AG04449 (cell line): ENCODE results near the gene RBFOX1.

Experiments
- CTCF ChIA-PET: fragments of 350-600 bp; formaldehyde crosslinking; extraction: SDS; loops from one replicate; lab custom pipeline; 2021; ENCODE audit warnings: antibody characterized with exemption; lab: Yijun Ruan, JAX
- POLR2A ChIA-PET: fragments of 400-600, 350-600 bp; formaldehyde crosslinking; extraction: SDS; loops from one replicate; lab custom pipeline; 2020; ENCODE audit warnings: antibody characterized with exemption, inconsistent platforms; lab: Yijun Ruan, JAX
- DNase-seq: peaks from one replicate; pipeline ENCODE4 v3.0.0-alpha.2; 2010; ENCODE audit warnings: low read depth, low spot score
- H3K4me3 ChIP-seq: 2 replicates; pipeline ENCODE4 v1.5.1; 2011; ENCODE audit warnings: low read depth, mild to moderate bottlenecking, control low read depth, low read length
- TF ChIP-seq, protein P1 (sequence below): IDR thresholded peaks from one replicate; pipeline ENCODE4 v1.5.1; 2011; ENCODE audit warnings: mild to moderate bottlenecking, moderate library complexity, low read length, control low read depth, inconsistent platforms; ENCODE audit not compliant: insufficient read depth; ENCODE audit errors: missing control alignments

The RBFOX1 gene

GRCh38 chr16:7450440-7450839, 117.8 kb downstream of the RBFOX1 start:
- CTCF ChIA-PET, result no interaction called here
- POLR2A ChIA-PET, result no interaction called here
- TF ChIP-seq, protein P1, sequence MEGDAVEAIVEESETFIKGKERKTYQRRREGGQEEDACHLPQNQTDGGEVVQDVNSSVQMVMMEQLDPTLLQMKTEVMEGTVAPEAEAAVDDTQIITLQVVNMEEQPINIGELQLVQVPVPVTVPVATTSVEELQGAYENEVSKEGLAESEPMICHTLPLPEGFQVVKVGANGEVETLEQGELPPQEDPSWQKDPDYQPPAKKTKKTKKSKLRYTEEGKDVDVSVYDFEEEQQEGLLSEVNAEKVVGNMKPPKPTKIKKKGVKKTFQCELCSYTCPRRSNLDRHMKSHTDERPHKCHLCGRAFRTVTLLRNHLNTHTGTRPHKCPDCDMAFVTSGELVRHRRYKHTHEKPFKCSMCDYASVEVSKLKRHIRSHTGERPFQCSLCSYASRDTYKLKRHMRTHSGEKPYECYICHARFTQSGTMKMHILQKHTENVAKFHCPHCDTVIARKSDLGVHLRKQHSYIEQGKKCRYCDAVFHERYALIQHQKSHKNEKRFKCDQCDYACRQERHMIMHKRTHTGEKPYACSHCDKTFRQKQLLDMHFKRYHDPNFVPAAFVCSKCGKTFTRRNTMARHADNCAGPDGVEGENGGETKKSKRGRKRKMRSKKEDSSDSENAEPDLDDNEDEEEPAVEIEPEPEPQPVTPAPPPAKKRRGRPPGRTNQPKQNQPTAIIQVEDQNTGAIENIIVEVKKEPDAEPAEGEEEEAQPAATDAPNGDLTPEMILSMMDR, result no peak
- no peak overlapping the region for H3K4me3 ChIP-seq
- no peak for DNase-seq

DNA sequence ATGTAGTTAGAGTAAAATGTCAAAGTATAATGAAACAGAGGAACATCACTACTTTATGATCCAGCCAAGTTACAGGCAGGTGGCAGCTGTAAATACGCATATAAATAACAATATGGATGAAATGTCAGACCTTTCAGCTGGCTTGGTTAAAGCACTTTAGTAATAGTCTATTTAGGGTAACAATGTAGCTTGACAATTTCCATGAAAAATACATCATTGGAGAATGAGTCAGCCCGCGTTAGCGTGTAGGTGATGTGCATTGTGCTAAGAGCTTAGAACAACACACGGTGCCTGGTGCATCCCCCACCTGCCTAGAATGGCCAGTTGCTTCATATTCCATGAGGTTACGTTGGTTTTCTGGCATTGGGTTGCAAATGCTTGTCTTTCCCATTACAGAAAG, 119.4 kb downstream of the RBFOX1 start:
- POLR2A ChIA-PET, result no interaction called here
- no peak overlapping the region for H3K4me3 ChIP-seq
- TF ChIP-seq, protein P1, result no peak
- CTCF ChIA-PET, result no interaction called here
- no peak for DNase-seq

DNA sequence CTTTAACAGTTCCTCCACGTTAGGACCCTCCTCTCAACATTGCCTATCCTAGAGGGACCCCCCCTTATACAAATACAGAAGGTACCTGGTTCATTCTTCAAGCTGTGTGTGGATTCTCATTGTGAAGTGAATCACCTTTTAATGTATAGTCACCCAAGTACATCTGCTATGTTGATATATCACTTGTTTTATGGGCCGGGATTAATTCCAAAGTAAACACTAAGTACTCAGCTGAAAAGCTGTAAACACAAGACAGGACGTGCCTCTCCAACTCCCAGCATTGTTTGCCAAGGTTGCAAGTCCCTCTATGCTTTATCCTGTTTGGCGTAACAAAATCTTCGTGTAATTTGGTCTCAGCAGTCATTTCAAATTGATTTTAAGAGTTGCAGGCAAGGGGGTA, 123.6 kb downstream of the RBFOX1 start:
- TF ChIP-seq, protein P1, result no peak
- ChIA-PET CTCF (no interaction called here), POLR2A (no interaction called here)
- H3K4me3 ChIP-seq, result no peak overlapping the region
- DNase-seq, result no peak

DNA sequence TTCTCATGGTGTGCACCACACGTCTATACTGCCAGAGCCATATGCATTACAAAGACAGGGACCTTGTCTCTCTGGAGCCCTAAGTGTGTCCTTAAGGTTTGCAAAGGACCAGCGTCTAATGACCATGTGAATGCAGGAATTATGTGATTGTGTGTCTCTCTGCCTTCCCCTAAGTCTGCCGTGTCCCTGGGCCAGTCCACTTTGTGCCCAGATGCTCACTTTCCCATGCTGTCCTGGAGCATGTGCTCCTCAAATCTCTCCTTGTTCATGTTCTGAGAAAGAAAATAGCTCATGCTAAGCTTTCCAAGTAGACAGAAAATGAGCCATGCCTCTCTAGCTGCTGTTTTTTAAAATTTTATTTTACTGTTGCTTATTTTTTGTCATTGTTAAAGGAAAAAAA, 125.5 kb downstream of the RBFOX1 start:
- TF ChIP-seq, protein P1, result no peak
- ChIA-PET POLR2A (no interaction called here), CTCF (no interaction called here)
- H3K4me3 ChIP-seq, result no peak overlapping the region
- no peak for DNase-seq

DNA sequence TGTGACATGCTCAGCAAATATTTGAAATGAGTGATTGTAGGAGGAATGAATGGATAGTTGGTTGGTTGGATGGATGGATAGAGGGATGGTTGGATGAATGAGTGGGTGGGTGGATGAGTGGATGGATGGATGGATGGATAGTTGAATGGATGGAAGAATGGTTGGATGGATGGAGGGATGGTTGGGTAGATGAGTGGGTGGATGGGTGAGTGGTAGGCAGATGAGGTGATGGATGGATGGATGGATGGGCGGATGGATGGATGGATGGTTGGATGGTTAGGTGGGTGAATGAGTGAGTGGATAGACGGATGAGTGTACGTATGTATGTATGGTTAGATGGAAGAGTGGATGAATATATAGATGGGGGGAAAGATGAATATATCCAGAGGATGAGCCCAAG, 137.7 kb downstream of the RBFOX1 start:
- POLR2A ChIA-PET, result no interaction called here
- no peak overlapping the region for H3K4me3 ChIP-seq
- TF ChIP-seq, protein P1, result no peak
- CTCF ChIA-PET, result no interaction called here
- no peak for DNase-seq

DNA sequence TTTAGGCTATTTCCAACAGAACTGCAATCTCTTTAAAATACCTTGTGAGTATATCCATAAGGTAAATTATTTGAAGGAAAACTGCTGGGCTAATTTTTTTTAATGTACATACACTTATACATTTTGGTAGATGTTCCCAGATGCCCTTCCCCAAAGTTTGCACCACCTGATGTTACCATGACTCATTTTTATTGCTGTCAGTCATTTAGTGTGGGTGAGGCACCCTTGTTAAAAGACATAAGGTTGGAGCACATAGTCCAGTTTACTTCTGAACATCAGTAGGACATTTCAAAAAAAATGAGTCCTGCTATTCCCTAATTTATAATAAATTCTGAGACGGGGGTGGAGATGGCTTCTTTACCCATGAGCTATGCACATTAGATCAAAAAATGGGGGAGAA, 138.6 kb downstream of the RBFOX1 start:
- TF ChIP-seq, protein P1, result no peak
- H3K4me3 ChIP-seq, result no peak overlapping the region
- CTCF ChIA-PET, result no interaction called here
- POLR2A ChIA-PET, result no interaction called here
- DNase-seq, result no peak
